Inferior parietal cortex (tissue), 1 donor: ENCODE measurements around the gene SEMA7A.

Experiments used
- DNase-seq: peaks from one replicate; pipeline ENCODE4 v3.0.0-alpha.2; 2016; ENCODE audit errors: extremely low spot score

The SEMA7A gene

GRCh38 chr15:74415966-74416916 is 17.5 kb downstream of the SEMA7A start:
- DNase-seq = no peak

- no peak for DNase-seq
These were observed 19.0 kb downstream of the SEMA7A start for GRCh38 chr15:74414603-74415338.

GRCh38 chr15:74414081-74414580 is 19.6 kb downstream of the SEMA7A start:
- no peak for DNase-seq

- no peak for DNase-seq
These were observed 20.2 kb downstream of the SEMA7A start for GRCh38 chr15:74413350-74414080.

GRCh38 chr15:74412159-74412558 is 21.6 kb downstream of the SEMA7A start:
- DNase-seq = no peak

GRCh38 chr15:74411686-74412085 is 22.1 kb downstream of the SEMA7A start:
- no peak for DNase-seq

- DNase-seq = no peak
These were observed 23.3 kb downstream of the SEMA7A start for GRCh38 chr15:74410502-74410901.

- no peak for DNase-seq
These were observed 24.5 kb downstream of the SEMA7A start for GRCh38 chr15:74409225-74409624.

- DNase-seq = no peak
These were observed 24.9 kb downstream of the SEMA7A start for GRCh38 chr15:74408815-74409214.

- DNase-seq = no peak
These were observed 25.4 kb downstream of the SEMA7A start for GRCh38 chr15:74408385-74408784.

GRCh38 chr15:74406992-74407705 is 26.6 kb downstream of the SEMA7A start:
- no peak for DNase-seq

- no peak for DNase-seq
These were observed 27.2 kb downstream of the SEMA7A start for GRCh38 chr15:74406517-74406916.

GRCh38 chr15:74405823-74406222 is 27.9 kb downstream of the SEMA7A start:
- no peak for DNase-seq

GRCh38 chr15:74403991-74404563 is 29.7 kb downstream of the SEMA7A start:
- no peak for DNase-seq

GRCh38 chr15:74403588-74403919 is 30.2 kb downstream of the SEMA7A start:
- DNase-seq = no peak

GRCh38 chr15:74402873-74403587 is 30.7 kb downstream of the SEMA7A start:
- no peak for DNase-seq

GRCh38 chr15:74402337-74402841 is 31.4 kb downstream of the SEMA7A start:
- no peak for DNase-seq

GRCh38 chr15:74400915-74401757 is 32.6 kb downstream of the SEMA7A start:
- no peak for DNase-seq

- no peak for DNase-seq
These were observed 33.4 kb downstream of the SEMA7A start for GRCh38 chr15:74400313-74400860.
